GDM1 (cell line): ENCODE results near the gene PYDC1.
"Not testable (repeated sequence)": the region's sequence is repeated elsewhere in the genome, so short reads cannot be mapped to it uniquely, and the experiment has no call there.

Source experiments
- DNase-seq: peaks from one replicate; lab custom pipeline; 2025; lab: John Stamatoyannopoulos, UW

Gene PYDC1

GRCh38 chr16:31195861-31196260 lies 21.1 kb downstream of the PYDC1 start:
- not testable (repeated sequence) for DNase-seq

DNA sequence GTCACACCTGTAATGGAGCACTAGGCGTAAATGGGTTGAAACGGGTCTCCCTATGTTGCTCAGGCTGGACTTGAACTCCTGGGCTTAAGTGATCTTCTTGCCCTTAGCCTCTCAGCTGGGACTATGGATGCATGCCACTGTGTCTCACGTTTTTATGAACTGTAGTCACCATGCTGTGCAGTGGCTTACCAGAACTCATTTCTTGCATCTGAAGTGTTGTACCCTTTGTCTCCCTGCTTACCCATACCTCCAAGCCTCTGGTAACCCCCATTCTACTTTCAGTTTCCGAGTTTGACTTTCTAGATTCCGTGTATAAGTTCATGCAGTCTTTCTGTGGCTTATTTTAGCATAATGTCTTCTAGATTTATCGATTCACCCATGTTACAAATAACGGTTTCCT lies 22.0 kb downstream of the PYDC1 start:
- DNase-seq = no peak

GRCh38 chr16:31193874-31194273 lies 23.1 kb downstream of the PYDC1 start:
- no peak for DNase-seq

DNA sequence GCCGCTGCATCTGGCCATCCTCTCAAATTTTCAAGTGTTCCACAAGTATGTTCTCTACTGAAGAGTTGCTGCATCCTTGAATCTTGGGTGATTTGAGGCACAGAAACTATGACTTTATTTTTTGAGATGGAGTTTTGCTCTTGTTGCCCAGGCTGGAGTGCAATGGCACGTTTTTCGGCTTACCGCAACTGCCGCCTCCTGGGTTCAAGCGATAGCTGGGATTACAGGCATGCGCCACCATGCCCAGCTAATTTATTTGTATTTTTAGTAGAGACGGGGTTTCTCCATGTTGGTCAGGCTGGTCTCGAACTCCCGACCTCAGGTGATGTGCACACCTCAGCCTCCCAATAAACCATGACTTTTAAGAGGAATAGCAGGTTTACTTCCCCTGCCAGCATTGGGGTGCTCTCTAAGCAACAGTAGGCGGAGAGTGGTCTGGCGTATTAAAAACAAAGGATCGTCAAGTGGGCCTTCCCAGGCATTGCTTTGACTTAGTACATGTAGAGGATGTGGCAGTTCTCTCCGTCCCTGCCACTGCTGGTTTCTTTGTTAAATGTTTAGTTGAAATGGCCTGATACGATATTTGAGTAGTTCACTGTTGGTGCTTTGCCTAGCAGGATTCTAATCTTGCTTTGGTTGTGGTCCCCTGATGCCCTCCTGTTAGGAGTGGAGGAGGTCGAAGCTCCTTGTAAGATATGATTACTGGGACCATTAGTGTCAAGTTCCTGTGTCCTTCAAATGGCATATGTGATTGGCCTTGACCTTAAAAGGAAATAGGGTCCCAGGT lies 23.9 kb downstream of the PYDC1 start:
- no peak for DNase-seq

- no peak for DNase-seq
These were observed 25.1 kb downstream of the PYDC1 start for GRCh38 chr16:31191697-31192428.

GRCh38 chr16:31190818-31191444 lies 26.0 kb downstream of the PYDC1 start:
- DNase-seq = no peak

GRCh38 chr16:31190061-31190460 lies 26.9 kb downstream of the PYDC1 start:
- no peak for DNase-seq

- no peak for DNase-seq
These were observed 27.5 kb downstream of the PYDC1 start for GRCh38 chr16:31189412-31189778.

DNA sequence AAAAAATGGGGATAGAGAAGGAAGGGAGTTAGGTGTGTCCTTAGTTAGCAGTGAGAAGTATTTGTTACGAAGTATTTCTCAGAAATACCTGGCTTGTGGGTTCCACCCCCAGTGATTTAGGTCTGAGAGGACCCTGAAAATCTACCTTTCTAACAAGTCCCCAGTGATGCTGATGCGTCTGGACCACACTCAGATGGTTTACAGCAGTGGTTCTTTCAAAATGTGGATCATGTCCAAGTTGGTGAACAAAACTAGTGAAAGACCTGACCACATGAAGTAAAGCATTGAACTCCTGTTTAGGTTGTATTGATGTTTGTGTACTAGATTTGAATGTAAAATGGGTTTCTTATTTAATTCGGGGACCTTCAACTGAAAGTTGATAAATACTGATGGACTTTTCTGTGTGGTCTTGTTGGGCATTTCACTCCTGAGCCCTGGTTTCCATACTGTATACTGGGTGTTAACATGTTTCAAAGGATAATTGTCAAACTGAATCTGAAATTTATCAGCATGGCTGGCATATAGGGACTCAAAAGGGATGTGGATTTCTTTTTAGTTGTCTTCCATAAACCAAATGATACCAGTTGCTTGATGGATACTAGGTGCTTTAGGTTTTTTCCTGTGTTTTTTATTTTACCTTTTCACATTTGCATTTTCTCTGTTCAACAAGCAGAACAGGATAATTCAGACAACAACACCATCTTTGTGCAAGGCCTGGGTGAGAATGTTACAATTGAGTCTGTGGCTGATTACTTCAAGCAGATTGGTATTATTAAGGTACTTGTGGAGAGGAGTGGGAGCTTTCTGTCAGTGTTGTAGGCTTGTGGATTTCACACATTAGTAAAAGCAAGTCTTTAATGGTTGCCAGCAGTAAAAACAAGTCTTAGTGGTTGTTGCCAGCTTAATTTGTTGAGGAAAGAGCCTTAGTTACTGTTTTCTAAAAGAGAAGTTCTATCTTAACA lies 28.2 kb downstream of the PYDC1 start:
- no peak for DNase-seq

- no peak for DNase-seq
These were observed 29.1 kb downstream of the PYDC1 start for GRCh38 chr16:31187808-31188189.

- DNase-seq = no peak
These were observed 29.8 kb downstream of the PYDC1 start for GRCh38 chr16:31186930-31187807.

DNA sequence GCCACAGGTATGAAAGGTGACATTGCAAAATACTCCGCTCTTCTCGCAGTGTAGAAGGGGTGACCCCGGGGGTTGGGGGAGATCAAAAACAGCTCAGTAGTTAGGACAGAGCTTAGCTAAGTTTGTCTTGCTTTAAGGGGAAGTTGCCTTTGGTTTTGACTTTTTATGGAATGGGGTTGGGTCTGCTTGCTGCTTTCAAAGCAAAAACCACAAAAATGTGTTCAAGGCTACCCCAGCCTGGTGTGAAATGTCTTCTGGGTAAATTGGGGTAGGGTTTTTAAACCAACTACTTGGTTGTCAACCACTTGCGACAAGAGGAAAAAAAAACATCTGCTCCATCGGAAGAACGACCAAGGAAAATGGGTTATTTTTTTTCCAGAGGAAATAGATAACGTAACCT lies 30.8 kb downstream of the PYDC1 start:
- peak; percentile 17 for DNase-seq

- DNase-seq = no peak
These were observed 31.6 kb downstream of the PYDC1 start for GRCh38 chr16:31185339-31185738.

- no peak for DNase-seq
These were observed 32.0 kb downstream of the PYDC1 start for GRCh38 chr16:31184888-31185287.

- DNase-seq = no peak
These were observed 33.2 kb downstream of the PYDC1 start for GRCh38 chr16:31183432-31184428.

GRCh38 chr16:31182391-31182790 lies 34.5 kb downstream of the PYDC1 start:
- no peak for DNase-seq

GRCh38 chr16:31181102-31181830 lies 35.7 kb downstream of the PYDC1 start:
- DNase-seq = no peak

DNA sequence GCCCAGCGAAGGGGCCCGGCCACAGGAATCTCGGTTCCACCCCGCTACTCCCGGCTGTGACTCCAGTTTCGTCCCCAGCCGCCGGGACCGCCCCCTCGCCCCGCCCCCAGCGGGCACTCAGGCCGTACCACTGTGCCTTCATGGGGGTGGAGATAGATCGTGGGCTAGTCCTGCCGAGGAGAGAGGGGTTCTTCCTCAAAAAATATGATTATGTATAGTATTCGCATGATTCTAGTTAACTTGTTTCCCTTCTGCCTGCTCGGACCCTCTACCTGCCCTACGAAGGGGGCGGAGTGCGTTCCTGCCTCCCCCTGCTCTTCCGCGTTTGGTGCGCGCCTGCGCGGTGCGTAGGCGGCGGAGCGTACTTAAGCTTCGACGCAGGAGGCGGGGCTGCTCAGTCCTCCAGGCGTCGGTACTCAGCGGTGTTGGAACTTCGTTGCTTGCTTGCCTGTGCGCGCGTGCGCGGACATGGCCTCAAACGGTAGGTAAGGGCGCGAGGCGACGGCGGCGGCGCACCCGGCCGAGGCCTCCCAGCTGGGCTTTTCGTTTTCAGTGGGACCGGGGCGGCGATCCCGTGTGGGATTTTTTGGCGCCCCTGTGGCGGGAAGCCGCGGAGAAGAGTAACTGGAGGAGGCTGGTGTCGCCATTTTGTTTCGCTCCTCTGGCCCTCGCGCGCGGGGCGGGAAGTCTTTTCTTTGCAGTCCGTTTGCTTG lies 37.0 kb downstream of the PYDC1 start, which contains the start of gene FUS:
TSS of gene FUS (plus strand) at position 393 of the 713 bp plus-strand sequence. CDS start at position 469, 76 bp downstream.
- peak; percentile 83 for DNase-seq
